T-helper 17 cell (primary cell): Measurements from ENCODE around the gene C19orf12. TPM values are rescaled to one million over a fixed set of nuclear protein-coding genes. Genes with fewer than 3 reads are reported as not detected.

Experiments used
- ATAC-seq: fragments of 150-1000 bp; cut with Tn5 transposase; 2 replicates; pipeline ENCODE4 v1.10.0; 2021; ENCODE audit warnings: mild to moderate bottlenecking, moderate library complexity
- DNase-seq, 3 donors: peaks; one replicate each; pipeline versions ENCODE4 v3.0.0 to v3.0.0-alpha.2; 2020 to 2021
- H3K9me3 ChIP-seq: one replicate; pipeline ENCODE4 v1.7.0; 2013; ENCODE audit warnings: low read length, mild to moderate bottlenecking; ENCODE audit not compliant: control insufficient read depth, poor library complexity, severe bottlenecking
- H3K27ac Mint-ChIP-seq: one replicate; pipeline ENCODE4 v1.8.0; 2022; ENCODE audit warnings: mild to moderate bottlenecking, moderate library complexity, mixed read lengths
- H3K27me3 Mint-ChIP-seq: one replicate; pipeline ENCODE4 v1.8.0; 2022; ENCODE audit warnings: mixed read lengths
- H3K36me3 Mint-ChIP-seq: one replicate; pipeline ENCODE4 v1.8.0; 2022; ENCODE audit warnings: low read depth, mixed read lengths
- H3K4me1 Mint-ChIP-seq: one replicate; pipeline ENCODE4 v1.8.0; 2022; ENCODE audit warnings: mild to moderate bottlenecking, mixed read lengths
- H3K4me3 Mint-ChIP-seq: one replicate; pipeline ENCODE4 v1.8.0; 2022; ENCODE audit warnings: mild to moderate bottlenecking, moderate library complexity, mixed read lengths
- total RNA-seq, 4 donors: library from RNA in 2 of 4; stranded (reverse) in 2 of 4; gene quantifications; one replicate each; pipeline ENCODE4 v1.2.3 and lab custom pipeline; 2022 to 2026

The C19orf12 gene
- 10 to 100 TPM; 16.6 to 18.6 TPM for total RNA-seq
- total RNA-seq (lab: John Stamatoyannopoulos, UW) = 23.9 to 54.7 reads per million in 2 donors

DNA sequence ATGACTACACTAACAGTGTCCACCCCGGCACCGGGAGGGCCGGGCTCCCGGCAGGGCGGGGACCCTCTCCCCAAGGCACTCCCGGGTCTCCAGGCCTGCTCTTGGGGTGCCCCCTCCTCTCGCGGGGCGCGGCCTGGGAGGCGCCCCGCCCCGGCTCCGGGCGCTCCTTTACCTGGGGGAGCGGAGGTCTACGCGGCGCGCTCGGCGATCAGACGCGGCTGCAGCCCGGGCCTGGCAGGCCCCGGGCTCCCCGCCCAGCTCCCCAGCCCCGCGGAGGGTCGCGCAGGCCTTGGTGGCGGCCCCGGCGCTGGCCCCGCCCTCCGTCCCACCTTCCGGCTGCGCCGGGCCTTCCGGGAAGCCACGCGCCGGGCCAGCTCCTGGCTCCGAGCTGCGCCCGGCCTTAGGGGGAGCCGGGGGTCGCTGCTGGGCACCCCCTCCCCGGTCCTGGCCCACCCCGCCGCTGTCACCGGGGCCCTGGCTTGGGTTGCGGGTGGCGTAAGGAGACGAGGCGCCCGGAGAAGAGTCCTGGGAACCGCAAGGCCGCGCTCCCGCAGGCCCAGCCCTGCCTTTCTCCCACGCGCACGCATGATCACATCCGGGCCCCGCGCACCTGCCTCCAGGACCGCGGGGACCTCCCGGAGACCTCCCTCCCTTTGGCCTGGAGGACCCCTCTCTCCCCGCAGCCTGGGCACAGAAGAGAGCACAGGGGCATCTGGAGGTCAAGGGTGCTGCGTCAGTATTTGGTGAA, at the start of gene C19orf12:
C19orf12 (minus strand) TSS at position 309 of the 748 bp plus-strand sequence. CDS start 6,848 bp downstream, outside the sequence.
- DNase-seq (peak; percentile 20 to 52 (median 43)), ATAC-seq (peak; percentile 66)
- H3K4me3 Mint-ChIP-seq = peak within 1 kb of the TSS; percentile 98
- no peaks in the 10 kb centered on the region for H3K27me3 Mint-ChIP-seq
- H3K36me3 Mint-ChIP-seq = no peaks in the 10 kb centered on the region
- peak within 1 kb of the TSS; percentile 93 for H3K27ac Mint-ChIP-seq
- peaks cover 47% of the 10 kb centered on the region for H3K4me1 Mint-ChIP-seq
- no peaks in the 10 kb centered on the region for H3K9me3 ChIP-seq

DNA sequence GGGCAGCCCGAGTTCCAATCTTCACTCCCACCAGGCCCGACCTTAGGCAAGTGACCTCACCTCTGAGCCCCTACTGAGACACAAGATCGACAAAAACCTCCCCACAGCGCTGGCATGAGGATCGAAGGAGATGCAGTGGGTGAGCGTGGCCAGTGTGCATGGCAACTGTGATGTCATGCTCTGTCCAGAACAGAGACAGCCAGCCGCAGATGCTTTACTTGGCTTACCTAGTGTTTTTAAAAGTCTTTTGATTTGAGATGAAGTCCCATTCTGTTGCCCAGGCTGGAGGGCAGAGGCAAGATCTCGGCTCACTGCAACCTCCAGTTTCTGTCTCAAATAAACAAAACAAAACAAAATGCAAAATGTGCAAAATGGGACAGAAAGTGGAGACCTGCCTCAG, 49.3 kb upstream of the C19orf12 start:
- ATAC-seq (no peak), DNase-seq (no peak)
- Mint-ChIP-seq H3K4me1 (no peaks in the 10 kb centered on the region), H3K4me3 (no peak overlapping the region), H3K27me3 (peaks cover 9% of the 10 kb centered on the region), H3K36me3 (no peaks in the 10 kb centered on the region), H3K27ac (no peak overlapping the region)
- H3K9me3 ChIP-seq = no peaks in the 10 kb centered on the region

DNA sequence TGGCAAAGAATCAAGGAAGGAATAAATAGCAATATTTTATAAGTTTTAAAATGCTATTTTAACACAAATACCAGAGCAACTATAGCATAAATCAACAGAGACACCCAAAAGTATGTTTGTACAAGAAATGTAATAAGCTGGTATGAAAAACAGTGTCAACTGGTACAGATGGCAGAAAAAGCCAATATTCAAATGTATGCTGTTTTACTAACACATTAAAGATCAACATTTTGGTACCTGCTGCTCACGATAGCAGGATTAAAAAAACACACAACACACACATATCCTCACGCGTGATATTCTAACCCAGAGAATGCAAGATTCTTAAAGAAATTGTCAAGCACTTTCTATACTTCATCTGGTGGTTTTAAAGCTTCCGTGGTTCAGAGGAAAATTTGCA, 48.1 kb upstream of the C19orf12 start:
- ATAC-seq = no peak

DNA sequence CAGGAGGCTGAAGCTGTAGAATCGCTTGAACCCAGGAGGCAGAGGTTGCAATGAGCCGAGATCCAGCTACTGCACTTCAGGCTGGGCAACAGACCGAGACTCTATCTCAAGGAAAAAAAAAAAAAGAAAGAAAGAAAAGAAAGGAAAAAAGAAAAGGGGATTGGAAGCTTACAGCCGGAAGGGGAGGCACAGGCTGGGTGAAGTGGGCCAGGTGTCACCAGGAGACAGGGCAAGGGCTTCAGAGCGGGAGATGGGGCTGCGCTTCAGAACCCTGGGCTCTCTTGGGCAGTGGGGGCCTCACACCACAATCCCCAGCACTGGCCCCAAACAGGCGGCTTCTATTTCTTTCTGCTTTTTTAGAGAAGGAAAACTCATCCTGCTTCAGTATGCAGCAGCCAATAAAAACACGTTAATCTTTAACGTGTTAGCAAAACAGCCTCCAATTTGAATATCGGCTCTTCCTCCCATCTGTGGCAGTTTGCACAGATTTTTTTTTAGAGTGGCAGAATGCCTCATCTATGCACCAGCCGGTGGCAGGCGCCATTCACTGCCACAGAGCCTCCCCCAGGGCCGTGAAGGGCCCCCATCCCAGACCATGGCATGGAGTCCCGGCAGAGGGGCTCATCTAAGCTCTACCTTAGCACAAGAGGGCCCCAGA, 46.6 kb upstream of the C19orf12 start:
- Mint-ChIP-seq H3K36me3 (no peaks in the 10 kb centered on the region), H3K27me3 (peaks cover 4% of the 10 kb centered on the region), H3K4me1 (no peaks in the 10 kb centered on the region), H3K4me3 (no peak overlapping the region), H3K27ac (no peak overlapping the region)
- no peak for ATAC-seq
- DNase-seq = no peak
- H3K9me3 ChIP-seq = no peaks in the 10 kb centered on the region

More for the DNA sequence above, 48.1 kb upstream of the C19orf12 start:
- no peak overlapping the region for H3K4me3 Mint-ChIP-seq
- peaks cover 9% of the 10 kb centered on the region for H3K27me3 Mint-ChIP-seq
- H3K27ac Mint-ChIP-seq = no peak overlapping the region
- H3K9me3 ChIP-seq = no peaks in the 10 kb centered on the region
- H3K4me1 Mint-ChIP-seq = no peaks in the 10 kb centered on the region
- DNase-seq = no peak
- no peaks in the 10 kb centered on the region for H3K36me3 Mint-ChIP-seq

DNA sequence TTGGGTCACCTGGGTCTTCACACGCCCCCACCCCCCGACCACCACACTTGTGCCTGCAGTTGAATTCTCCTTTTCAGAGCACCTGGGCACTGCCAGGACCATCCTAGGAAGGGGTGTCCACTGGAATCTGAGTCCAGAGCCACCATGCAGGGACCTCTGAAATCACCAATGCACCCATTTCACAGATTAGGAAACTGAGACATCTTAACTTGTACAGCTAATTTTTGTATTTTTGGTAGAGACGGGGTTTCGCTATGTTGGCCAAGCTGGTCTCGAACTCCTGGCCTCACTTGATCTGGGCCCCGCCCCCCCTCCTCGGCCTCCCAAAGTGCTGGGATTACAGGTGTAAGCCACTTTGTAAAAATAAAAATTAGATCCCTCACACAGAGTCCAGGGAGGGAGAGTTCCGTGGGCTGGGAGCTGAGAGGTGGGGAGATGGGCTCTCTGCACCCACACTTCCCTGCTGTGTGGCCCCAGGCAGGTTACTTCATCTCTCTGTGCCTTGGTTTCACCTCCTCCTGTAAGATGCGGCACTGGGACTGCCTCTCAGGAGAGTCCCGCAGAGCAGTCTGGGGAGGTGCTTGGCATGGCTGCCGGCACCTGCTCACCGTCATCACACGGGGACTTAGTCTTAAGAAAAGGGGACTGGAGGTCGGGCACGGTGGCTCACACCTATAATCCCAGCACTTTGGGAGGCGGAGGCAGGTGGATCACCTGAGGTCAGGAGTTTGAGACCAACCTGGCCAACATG, 45.9 kb upstream of the C19orf12 start:
- DNase-seq (no peak), ATAC-seq (no peak)
- H3K4me1 Mint-ChIP-seq = no peaks in the 10 kb centered on the region
- H3K27me3 Mint-ChIP-seq = no peaks in the 10 kb centered on the region
- H3K27ac Mint-ChIP-seq = no peak overlapping the region
- H3K4me3 Mint-ChIP-seq = peak overlapping the region; percentile 28
- H3K36me3 Mint-ChIP-seq = no peaks in the 10 kb centered on the region
- H3K9me3 ChIP-seq = no peaks in the 10 kb centered on the region

DNA sequence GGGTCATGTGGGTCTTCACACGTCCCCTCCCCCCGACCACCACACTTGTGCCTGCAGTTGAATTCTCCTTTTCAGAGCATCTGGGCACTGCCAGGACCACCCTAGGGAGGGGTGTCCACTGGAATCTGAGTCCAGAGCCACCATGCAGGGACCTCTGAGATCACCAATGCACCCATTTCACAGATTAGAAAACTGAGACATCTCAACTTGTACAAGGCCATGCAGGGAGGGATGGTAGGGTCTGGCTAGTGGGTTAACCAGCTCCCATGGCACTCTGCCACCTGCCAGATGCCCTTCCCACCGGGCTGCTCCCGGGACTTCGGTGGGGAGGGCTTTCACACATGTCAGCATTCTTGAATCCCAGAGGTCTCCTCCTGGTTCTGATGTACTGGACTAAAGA, 44.3 kb upstream of the C19orf12 start:
- Mint-ChIP-seq H3K4me3 (no peak overlapping the region), H3K27me3 (no peaks in the 10 kb centered on the region), H3K36me3 (no peaks in the 10 kb centered on the region), H3K27ac (no peak overlapping the region), H3K4me1 (no peaks in the 10 kb centered on the region)
- no peak for DNase-seq
- no peaks in the 10 kb centered on the region for H3K9me3 ChIP-seq
- no peak for ATAC-seq

DNA sequence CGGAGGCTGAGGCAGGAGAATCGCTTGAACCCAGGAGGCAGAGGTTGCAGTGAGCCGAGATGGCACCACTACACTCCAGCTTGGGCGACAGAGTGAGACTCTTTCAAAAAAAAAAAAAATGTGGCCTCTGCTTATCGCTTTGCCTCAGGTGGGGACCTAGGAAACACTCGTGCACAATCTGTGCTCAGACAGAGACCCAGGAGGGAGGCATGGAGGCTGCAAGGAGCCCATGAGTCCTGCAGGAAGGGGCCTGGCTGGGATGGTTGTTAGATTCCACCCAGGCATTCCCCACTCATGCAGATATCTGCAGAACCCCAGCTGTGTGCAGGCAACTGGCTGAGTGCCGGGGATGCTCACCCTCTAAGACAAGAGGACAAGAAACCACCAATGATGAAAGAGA, 43.8 kb upstream of the C19orf12 start:
- Mint-ChIP-seq H3K27me3 (no peaks in the 10 kb centered on the region), H3K36me3 (no peaks in the 10 kb centered on the region), H3K4me3 (no peak overlapping the region), H3K27ac (no peak overlapping the region), H3K4me1 (no peaks in the 10 kb centered on the region)
- ATAC-seq (no peak), DNase-seq (no peak)
- no peaks in the 10 kb centered on the region for H3K9me3 ChIP-seq

DNA sequence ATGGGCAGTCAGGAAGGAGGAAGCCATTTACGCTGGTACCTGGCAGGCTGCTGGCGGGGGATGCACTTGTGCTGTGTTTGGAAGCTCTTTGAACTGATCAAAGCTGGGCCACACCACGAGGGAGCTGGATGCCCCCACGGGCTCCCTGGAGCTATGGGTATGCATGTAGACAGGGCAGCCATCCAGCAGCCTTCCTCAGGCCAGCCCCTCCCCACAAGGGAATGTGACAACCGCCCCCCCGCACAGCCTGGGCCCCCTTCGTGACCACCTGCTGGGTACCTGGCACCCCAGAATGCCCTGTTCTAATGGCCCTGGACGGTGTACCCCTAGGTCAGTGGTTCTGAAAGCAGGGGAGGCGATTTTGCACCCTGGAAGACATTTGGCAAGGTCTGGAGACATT, 42.5 kb upstream of the C19orf12 start:
- no peak for DNase-seq
- Mint-ChIP-seq H3K4me3 (no peak overlapping the region), H3K27ac (no peak overlapping the region), H3K36me3 (no peaks in the 10 kb centered on the region), H3K4me1 (no peaks in the 10 kb centered on the region), H3K27me3 (peaks cover 5% of the 10 kb centered on the region)
- no peaks in the 10 kb centered on the region for H3K9me3 ChIP-seq
- ATAC-seq = no peak

DNA sequence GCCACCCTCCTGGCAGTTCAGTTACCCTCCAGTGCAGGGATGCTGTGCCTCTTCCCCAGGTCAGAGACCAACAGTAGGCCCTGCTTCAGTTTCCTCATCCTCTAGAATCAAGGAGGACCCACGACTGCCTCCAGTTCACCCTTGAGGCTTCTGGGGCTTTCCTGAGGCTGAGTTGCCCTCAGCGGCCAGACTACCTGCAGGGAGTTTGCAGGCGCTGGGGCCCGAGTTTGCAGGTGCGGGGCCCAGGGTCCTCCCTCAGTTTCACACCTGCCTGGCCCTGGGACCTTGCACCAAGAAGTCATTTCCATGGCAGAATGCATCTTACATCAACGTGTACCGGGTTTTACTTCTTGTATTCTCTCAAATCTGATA, 38.9 kb upstream of the C19orf12 start:
- no peaks in the 10 kb centered on the region for H3K4me1 Mint-ChIP-seq
- no peak for DNase-seq
- H3K36me3 Mint-ChIP-seq = no peaks in the 10 kb centered on the region
- no peak overlapping the region for H3K27ac Mint-ChIP-seq
- no peak for ATAC-seq
- H3K9me3 ChIP-seq = no peaks in the 10 kb centered on the region
- H3K4me3 Mint-ChIP-seq = no peak overlapping the region
- peaks cover 25% of the 10 kb centered on the region for H3K27me3 Mint-ChIP-seq

DNA sequence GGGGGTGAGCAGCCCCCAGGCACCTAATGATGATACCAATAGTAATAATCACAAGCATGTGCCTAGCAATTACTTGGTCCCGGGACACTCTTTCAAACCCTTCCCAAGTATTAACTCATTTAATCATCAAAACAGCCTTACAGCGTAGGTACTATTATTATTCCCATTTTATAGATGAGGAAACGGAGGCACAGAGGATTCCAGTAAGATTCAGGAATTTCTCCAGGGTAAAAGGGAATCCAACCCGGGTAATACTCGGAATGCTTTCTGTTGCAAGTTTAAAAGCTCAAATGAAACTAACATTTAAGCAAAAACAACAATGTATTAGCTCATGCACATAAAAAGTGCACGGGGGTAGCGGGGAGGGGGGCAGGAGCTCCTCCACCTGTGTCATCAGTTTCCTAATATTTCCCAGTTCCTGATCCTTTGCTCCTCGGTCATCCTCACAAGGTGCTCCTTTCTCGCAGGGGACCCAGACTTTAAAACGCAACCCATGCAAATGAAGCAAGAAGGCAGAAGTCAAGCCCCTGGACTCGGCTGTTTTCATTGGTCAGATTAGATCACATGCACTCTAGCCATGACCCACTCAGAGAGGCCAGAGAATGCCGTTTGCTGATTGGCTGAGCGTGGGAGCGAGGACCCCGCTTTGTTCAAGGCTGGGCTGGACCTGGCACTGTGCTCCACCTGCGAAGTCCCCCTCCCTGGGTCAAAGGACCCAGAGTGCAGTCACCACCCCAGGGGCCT, 38.3 kb upstream of the C19orf12 start:
- Mint-ChIP-seq H3K27me3 (peaks cover 25% of the 10 kb centered on the region), H3K36me3 (no peaks in the 10 kb centered on the region), H3K4me3 (no peak overlapping the region), H3K4me1 (no peaks in the 10 kb centered on the region), H3K27ac (no peak overlapping the region)
- ATAC-seq (no peak), DNase-seq (no peak)
- H3K9me3 ChIP-seq = no peaks in the 10 kb centered on the region

DNA sequence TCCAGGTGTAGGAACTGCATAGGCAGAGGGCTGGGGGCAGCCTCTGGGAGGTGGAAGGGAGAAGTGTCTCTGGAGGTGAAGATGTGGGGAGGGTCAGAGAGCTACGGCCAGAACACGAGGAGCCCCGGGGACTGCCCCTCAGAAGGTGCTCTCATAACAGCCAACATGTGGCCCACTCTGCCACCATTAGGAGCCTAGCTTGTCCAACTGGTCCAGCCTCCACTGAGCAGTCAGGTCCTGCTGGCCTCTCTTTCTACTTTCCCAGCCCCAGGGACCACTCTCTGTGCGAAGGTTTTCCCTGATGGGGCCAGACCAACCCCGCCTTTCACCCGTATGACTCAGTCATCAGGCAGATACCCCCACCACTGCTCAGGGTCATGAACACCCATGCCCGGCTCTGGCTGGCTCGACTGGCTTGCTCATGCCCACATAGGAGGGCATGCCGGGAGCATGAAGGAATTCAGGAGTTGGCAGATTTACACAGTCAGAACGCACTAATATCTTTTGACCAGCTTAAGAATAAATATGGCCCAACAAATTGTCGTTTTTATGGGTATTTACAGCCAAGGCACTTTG, 37.5 kb upstream of the C19orf12 start:
- no peak overlapping the region for H3K27ac Mint-ChIP-seq
- no peaks in the 10 kb centered on the region for H3K9me3 ChIP-seq
- no peak overlapping the region for H3K4me3 Mint-ChIP-seq
- DNase-seq (no peak), ATAC-seq (no peak)
- H3K4me1 Mint-ChIP-seq = no peaks in the 10 kb centered on the region
- H3K27me3 Mint-ChIP-seq = peaks cover 25% of the 10 kb centered on the region
- no peaks in the 10 kb centered on the region for H3K36me3 Mint-ChIP-seq

DNA sequence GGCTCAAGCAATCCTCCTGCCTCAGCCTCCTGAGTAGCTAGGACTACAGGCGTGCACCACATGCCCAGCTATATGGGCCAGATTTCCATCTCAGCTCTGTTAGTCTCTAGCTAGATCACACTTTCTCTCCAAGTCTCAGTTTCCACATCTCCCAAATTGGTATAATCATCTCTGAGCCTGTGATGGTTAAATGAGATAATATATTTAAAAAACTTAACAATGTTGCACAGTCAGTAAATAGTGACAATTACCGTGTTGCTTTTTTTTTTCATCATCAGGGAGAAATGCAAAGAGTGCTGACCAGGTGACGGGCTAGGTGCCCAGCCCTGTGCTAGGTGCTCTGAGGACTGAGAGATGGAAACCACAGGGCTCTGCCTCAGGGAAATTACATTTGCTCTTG, 36.9 kb upstream of the C19orf12 start:
- no peak overlapping the region for H3K27ac Mint-ChIP-seq
- ATAC-seq = no peak
- DNase-seq = no peak
- H3K36me3 Mint-ChIP-seq = no peaks in the 10 kb centered on the region
- peaks cover 25% of the 10 kb centered on the region for H3K27me3 Mint-ChIP-seq
- no peaks in the 10 kb centered on the region for H3K9me3 ChIP-seq
- H3K4me3 Mint-ChIP-seq = no peak overlapping the region
- H3K4me1 Mint-ChIP-seq = no peaks in the 10 kb centered on the region

DNA sequence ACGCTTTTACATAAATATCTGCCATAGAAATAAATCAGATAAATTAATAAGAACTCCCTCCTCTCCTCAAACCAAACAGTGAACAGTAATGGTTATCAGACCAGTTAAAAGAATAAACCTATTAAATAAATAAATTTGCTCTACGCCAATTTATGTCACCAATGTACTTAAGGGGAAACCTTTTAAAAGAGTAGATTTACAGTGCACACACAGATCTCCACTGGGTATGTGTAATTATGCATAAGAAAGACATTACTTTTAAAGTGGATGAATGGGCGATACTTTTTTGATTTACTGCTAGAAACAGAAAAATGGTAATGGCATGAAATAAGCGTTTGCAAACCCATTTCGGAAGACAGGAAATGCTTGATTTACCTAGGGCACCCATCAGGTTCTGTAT, 34.9 kb upstream of the C19orf12 start:
- Mint-ChIP-seq H3K4me1 (no peaks in the 10 kb centered on the region), H3K27ac (peak overlapping the region; percentile 69), H3K4me3 (no peak overlapping the region), H3K36me3 (no peaks in the 10 kb centered on the region), H3K27me3 (peaks cover 25% of the 10 kb centered on the region)
- no peak for DNase-seq
- no peak for ATAC-seq
- H3K9me3 ChIP-seq = no peaks in the 10 kb centered on the region
